Activated CD4-positive, CD25-positive, alpha-beta regulatory T cell treated with anti-CD3 and anti-CD28 coated beads, Interleukin-2, amount 50 U/mL, for 24 hours (primary cell): Measurements from ENCODE around the gene SPSB3.
"Not testable (repeated sequence)": the region's sequence is repeated elsewhere in the genome, so short reads cannot be mapped to it uniquely, and the experiment has no call there.

Experiments
- ATAC-seq, 2 donors: fragments of 150-1000 bp; cut with Tn5 transposase; one replicate each; pipeline ENCODE4 v1.10.0; 2021; ENCODE audit warnings: mild to moderate bottlenecking in 1 of 2, moderate library complexity in 1 of 2

SPSB3 gene

DNA sequence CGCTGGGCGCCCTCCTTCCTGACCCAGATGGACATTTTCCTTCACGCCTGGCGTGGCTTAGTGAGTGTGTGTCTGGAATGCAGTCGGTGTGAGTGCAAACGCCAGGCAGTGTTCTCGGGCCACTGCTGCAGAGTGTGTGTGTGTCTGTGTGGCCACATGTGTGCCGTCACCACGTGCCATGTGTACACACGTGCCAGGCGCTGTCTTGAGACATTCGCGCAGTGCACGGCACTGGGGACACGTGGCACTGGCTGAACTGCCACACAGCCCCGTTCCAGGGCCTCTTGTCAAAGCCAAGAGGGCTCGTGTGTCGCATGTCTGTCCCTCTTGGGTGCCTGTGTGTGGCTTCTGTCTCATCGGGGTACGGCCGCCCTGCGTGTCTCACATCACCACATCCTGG is 47.6 kb downstream of the SPSB3 start:
- ATAC-seq, result no peak

DNA sequence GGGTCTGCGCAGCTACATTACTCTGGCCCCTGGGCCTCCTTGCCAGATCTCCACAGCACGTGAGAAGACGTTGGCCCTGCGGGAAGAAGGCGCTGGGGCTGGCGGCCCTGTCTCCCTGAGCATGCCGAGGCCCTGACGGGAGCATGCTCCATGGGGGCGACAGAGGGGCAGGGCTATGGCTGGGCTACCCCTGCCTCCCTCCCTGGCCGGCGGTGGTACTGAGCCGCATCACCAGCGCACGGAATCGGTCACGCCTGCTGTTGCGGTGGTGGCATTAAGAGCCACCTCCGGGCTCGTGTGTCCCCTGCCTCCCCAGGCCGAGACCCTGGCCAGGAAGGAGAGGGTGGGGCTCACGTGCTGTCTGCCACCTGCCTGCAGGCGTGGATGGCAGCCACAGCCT is 48.2 kb downstream of the SPSB3 start:
- no peak for ATAC-seq

DNA sequence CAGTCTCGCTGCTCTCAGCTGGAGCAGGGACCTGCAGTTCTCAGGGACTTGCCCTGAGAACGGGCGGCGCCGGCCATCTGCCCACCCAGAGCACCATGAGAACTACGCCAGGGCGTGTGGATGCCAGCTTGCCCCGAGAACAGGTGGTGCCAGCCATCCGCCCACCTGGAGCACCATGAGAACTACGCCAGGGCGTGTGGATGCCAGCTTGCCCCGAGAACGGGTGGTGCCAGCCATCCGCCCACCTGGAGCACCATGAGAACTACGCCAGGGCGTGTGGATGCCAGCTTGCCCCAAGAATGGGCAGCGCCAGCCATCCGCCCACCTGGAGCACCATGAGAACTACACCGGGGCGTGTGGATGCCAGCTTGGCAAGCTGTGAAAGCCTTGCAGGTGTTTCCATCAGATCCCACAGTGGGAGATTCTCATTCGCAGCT is 49.8 kb downstream of the SPSB3 start:
- ATAC-seq, result not testable (repeated sequence)

DNA sequence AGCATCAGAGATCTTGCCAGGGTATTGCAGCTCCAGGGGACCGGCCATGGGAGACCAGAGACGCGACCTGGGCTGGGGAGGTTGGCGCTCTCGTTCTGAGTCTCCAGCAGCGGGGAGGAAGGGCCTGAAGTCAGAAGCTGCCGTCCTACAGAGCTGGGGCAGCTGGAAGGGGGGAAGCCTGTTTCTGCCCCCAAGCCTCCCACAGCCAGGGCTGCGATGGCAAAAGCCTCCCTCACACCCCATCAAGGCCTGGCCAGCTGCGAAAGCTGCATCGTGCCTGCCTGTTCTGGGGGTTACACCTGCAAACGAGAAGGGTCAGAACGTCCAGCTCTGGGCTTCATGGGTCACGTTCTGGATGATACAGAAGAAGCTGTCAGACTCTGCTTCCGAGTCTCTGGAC is 50.3 kb downstream of the SPSB3 start:
- no peak for ATAC-seq

DNA sequence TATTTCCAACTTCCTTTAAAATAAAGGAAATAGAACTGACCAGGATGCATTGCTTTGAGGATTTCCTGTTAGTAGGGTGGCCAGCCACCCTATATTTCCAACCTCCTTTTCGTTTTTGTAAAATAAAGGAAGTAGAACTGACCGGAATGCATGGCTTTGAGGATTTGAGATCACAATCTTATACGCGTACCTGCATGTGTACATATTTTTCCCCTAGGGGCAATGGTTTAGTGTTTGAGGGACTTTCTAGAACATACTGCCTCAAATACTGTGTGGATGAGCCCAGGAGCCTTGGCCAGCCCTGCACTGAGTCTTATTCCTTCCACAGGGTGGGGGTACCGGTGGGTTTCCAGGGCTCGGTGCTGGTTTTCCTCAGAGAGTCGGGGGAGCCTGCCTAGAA is 50.8 kb downstream of the SPSB3 start:
- ATAC-seq, result no peak

DNA sequence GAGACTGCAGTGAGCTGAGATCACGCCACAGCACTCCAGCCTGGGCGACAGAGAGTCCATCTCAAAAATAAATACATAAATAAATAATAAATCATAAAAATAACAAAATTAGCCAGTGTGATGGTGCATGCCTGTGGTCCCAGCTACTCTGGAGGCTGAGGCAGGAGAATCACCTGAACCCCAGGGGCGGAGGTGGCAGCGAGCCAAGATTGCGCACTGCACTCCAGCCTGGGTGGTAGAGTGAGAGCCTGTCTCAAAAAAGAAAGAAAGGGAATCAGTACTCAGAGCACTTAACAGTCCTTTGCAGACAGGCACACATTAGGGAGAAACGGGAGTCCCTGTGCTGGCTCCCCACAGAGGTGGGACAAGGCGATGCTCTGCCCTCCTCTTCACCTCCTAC is 51.3 kb downstream of the SPSB3 start:
- ATAC-seq, result no peak

DNA sequence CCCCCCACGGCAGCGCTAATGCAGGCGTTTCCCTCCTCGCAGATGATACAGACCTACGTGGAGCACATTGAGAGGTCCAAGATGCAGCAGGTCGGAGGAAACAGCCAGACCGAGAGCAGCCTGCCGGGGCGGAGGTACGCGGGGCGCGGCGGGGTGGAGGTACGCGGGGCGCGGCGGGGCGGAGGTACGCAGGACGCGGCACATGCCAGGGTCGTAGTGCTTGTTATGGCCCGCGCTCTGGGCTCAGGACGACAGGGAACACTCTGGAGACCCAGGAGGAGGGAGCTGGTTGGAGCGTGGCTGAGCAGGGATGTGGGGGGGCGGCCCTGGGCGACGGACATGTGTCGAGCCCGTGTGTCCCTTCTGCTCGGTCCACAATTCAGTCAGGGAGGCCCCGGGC is 52.9 kb downstream of the SPSB3 start:
- ATAC-seq, result no peak

DNA sequence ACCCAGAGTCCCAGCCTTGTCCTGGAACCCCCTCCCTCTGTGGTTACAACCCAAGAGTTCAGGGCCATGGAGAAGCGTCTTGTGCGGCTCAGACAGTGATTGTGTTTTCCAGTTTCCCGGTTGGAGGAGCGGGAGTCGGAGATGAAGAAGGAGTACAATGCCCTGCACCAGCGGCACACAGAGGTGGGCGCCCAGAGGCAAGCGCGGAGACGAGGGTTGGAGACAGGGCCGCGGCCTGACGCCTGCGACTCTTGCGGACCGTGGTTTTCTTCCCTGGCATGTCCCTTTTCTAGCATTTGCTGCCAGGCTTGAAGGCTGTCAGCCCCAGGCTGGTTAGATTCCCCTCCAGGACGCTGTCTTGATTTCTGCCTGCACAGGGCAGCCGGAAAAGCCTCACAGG is 53.3 kb downstream of the SPSB3 start:
- no peak for ATAC-seq

DNA sequence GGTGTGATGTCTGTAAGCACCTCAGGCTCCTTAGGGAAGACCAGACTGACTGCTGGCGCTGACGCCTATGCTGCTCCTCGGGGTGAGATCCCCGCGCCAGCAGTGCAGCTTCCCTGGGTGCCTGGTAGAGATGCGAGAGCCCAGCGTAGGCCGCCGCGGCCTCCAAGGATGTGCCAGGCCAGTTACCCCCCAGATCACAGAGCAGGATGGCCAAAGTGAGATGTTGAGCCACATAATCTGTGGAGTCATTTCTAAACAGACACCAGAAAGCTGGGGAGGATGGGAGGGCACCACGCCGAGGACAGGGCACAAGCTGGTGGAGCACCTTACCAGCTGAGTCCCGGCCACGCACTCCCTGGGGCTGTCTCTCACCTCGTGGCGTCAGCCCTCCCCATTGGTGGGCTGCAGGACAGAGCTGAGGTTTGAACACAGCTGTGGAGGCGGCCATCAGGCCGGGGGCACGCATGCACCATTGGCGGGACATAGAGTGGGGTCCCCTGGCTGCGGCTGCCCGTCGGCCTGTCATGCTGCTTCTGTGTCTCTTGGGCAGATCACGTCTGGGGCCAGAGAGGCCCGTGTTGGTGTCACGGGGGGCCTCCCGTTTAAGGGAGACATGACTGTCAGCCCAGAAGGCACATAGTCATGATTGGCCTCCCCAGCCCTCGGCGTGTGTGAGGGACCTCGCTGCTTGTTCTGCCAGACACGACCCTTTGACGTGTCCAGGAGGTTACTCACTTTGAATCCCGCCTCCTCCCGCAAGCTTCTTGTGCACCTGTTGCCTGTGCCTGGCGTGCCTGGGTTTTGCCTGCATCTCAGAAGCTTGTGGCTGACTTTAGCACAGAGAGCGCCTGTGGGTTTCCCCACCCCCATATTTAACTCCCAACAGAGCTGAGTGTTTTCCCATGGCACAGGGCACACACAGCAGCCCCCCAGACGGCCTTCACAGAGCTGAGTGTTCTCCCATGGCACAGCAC is 54.4 kb downstream of the SPSB3 start:
- no peak for ATAC-seq
